GM19467 (cell line): ENCODE data around the gene GALNT7.
"Not testable (repeated sequence)": the region's sequence is repeated elsewhere in the genome, so short reads cannot be mapped to it uniquely, and the experiment has no call there.

Experiments
- ATAC-seq: cut with Tn5 transposase; IDR thresholded peaks from one replicate; pipeline ENCODE4 v1.9.1; 2021; ENCODE audit warnings: mild to moderate bottlenecking, moderate library complexity; ENCODE audit not compliant: unreplicated experiment

GALNT7 gene

GRCh38 chr4:173165706-173166105, 2.9 kb upstream of the GALNT7 start:
- ATAC-seq: no peak

GRCh38 chr4:173166491-173166890, 2.1 kb upstream of the GALNT7 start:
- no peak for ATAC-seq

- no peak for ATAC-seq
Measured at GRCh38 chr4:173167758-173168395, 734 bp upstream of the GALNT7 start.

- no peak for ATAC-seq
Measured at GRCh38 chr4:173169178-173169427, 492 bp downstream of the GALNT7 start.

GRCh38 chr4:173169428-173170181, 994 bp downstream of the GALNT7 start:
- peak; percentile 56 for ATAC-seq

GRCh38 chr4:173170182-173170778, 1.7 kb downstream of the GALNT7 start:
- ATAC-seq: no peak

GRCh38 chr4:173171098-173171497, 2.5 kb downstream of the GALNT7 start:
- no peak for ATAC-seq

- ATAC-seq: no peak
Measured at GRCh38 chr4:173171987-173172386, 3.4 kb downstream of the GALNT7 start.

GRCh38 chr4:173174184-173174583, 5.6 kb downstream of the GALNT7 start:
- no peak for ATAC-seq

- ATAC-seq: no peak
Measured at GRCh38 chr4:173174594-173175012, 6.0 kb downstream of the GALNT7 start.

- ATAC-seq: no peak
Measured at GRCh38 chr4:173176010-173176409, 7.4 kb downstream of the GALNT7 start.

GRCh38 chr4:173177232-173177631, 8.6 kb downstream of the GALNT7 start:
- no peak for ATAC-seq

- ATAC-seq: no peak
Measured at GRCh38 chr4:173178144-173178543, 9.5 kb downstream of the GALNT7 start.

- ATAC-seq: no peak
Measured at GRCh38 chr4:173181848-173182247, 13.2 kb downstream of the GALNT7 start.

GRCh38 chr4:173182403-173182802, 13.8 kb downstream of the GALNT7 start:
- ATAC-seq: no peak

- ATAC-seq: not testable (repeated sequence)
Measured at GRCh38 chr4:173183659-173184247, 15.1 kb downstream of the GALNT7 start.

GRCh38 chr4:173185847-173186510, 17.4 kb downstream of the GALNT7 start:
- no peak for ATAC-seq

- no peak for ATAC-seq
Measured at GRCh38 chr4:173187732-173188131, 19.1 kb downstream of the GALNT7 start.

GRCh38 chr4:173188648-173189047, 20.0 kb downstream of the GALNT7 start:
- ATAC-seq: no peak

- ATAC-seq: no peak
Measured at GRCh38 chr4:173189117-173189693, 20.6 kb downstream of the GALNT7 start.

GRCh38 chr4:173191623-173192041, 23.0 kb downstream of the GALNT7 start:
- no peak for ATAC-seq
